HepG2 (cell line): ENCODE measurements around the gene SARNP. TPM values are rescaled to one million over a fixed set of nuclear protein-coding genes. Genes with fewer than 3 reads are reported as not detected.

Source experiments
- CENPX ChIP-seq: sonication (generic); formaldehyde crosslinking; IDR thresholded peaks from 2 replicates; pipeline ENCODE4 v1.9.0; 2021; ENCODE audit warnings: mild to moderate bottlenecking, missing genetic modification reagents, moderate library complexity
- FOXK2 ChIP-seq: fragments of 450-650 bp; IDR thresholded peaks from 2 replicates; pipeline ENCODE4 v1.6.1; 2016
- KDM1A ChIP-seq: IDR thresholded peaks from 2 replicates; pipeline ENCODE4 v1.6.1; 2016; ENCODE audit warnings: missing compliant biosample characterization
- KDM2A ChIP-seq: sonication (generic); formaldehyde crosslinking; IDR thresholded peaks from 2 replicates; pipeline ENCODE4 v1.4.0; 2020; ENCODE audit warnings: low read depth, missing genetic modification reagents, borderline replicate concordance
- KLF16 ChIP-seq, 2 experiments: sonication (generic) in 1 of 2; formaldehyde crosslinking in 1 of 2; IDR thresholded peaks; 2 replicates each; pipeline versions ENCODE4 v1.6.1 to v1.8.0; 2016 to 2023; ENCODE audit warnings: missing genetic modification reagents in 2 of 2, missing compliant biosample characterization in 1 of 2
- MED1 ChIP-seq: sonication (generic); formaldehyde crosslinking; IDR thresholded peaks from 2 replicates; pipeline ENCODE4 v1.4.0; 2020; ENCODE audit warnings: missing genetic modification reagents
- PHF8 ChIP-seq: sonication (generic); formaldehyde crosslinking; IDR thresholded peaks from 2 replicates; pipeline ENCODE4 v1.5.0; 2020; ENCODE audit warnings: missing genetic modification reagents
- RAD21 ChIP-seq: fragments of 450-650 bp; formaldehyde crosslinking; IDR thresholded peaks from 2 replicates; pipeline ENCODE4 v1.5.0; 2020; ENCODE audit warnings: mild to moderate bottlenecking
- SRSF9 ChIP-seq: fragments of 200-400 bp; formaldehyde crosslinking; IDR thresholded peaks from 2 replicates; pipeline ENCODE4 v1.6.1; 2018; ENCODE audit warnings: borderline replicate concordance, mild to moderate bottlenecking, low read depth, low read length; ENCODE audit not compliant: insufficient read depth, poor library complexity, severe bottlenecking
- TAF15 ChIP-seq: fragments of 200-400 bp; formaldehyde crosslinking; IDR thresholded peaks from one replicate; pipeline ENCODE4 v1.6.1; 2018; ENCODE audit warnings: mild to moderate bottlenecking, low read depth, low read length; ENCODE audit not compliant: poor library complexity, severe bottlenecking
- TBL1XR1 ChIP-seq: fragments of 150-350 bp; IDR thresholded peaks from 2 replicates; pipeline ENCODE4 v1.6.1; 2014; ENCODE audit warnings: borderline replicate concordance, low read length; ENCODE audit not compliant: partially characterized antibody
- ZBTB1 ChIP-seq: sonication (generic); formaldehyde crosslinking; IDR thresholded peaks from 2 replicates; pipeline ENCODE4 v1.4.0; 2020; ENCODE audit warnings: missing genetic modification reagents, borderline replicate concordance
- ZNF10 ChIP-seq: sonication (generic); formaldehyde crosslinking; IDR thresholded peaks from 2 replicates; pipeline ENCODE4 v1.4.0; 2020; ENCODE audit warnings: mild to moderate bottlenecking, low read depth, missing genetic modification reagents, borderline replicate concordance
- ZNF124 ChIP-seq: sonication (generic); formaldehyde crosslinking; IDR thresholded peaks from 2 replicates; pipeline ENCODE4 v1.4.0; 2020; ENCODE audit warnings: missing genetic modification reagents
- ZNF782 ChIP-seq: sonication (generic); formaldehyde crosslinking; IDR thresholded peaks from 2 replicates; pipeline ENCODE4 v1.4.0; 2020; ENCODE audit warnings: missing genetic modification reagents, mild to moderate bottlenecking, borderline replicate concordance
- ZSCAN21 ChIP-seq: sonication (generic); formaldehyde crosslinking; IDR thresholded peaks from 2 replicates; pipeline ENCODE4 v1.8.0; 2022; ENCODE audit warnings: mild to moderate bottlenecking, missing genetic modification reagents, moderate library complexity, borderline replicate concordance
- polyA plus RNA-seq, 8 experiments: library from polyadenylated mRNA; depleted of rRNA in 3 of 8; stranded (reverse) in 7 of 8; unstranded in 1 of 8; fragments of >200 nt; fragmentation: Illumina TruSeq in 4 of 8; extraction: Trizol in 4 of 8; gene quantifications; 2 replicates each; pipeline versions ENCODE4 v1.2.1 to v1.2.3, GENCODE V29; 2011 to 2016; ENCODE audit warnings: low read depth in 4 of 8, missing spikeins in 1 of 8, mixed read lengths in 1 of 8; ENCODE audit not compliant: insufficient read depth in 1 of 8
- total RNA-seq, 5 experiments: library from RNA; depleted of rRNA; stranded (reverse); fragments of >200 nt; fragmentation: Illumina TruSeq; extraction: Trizol; gene quantifications; 2 replicates each; pipeline ENCODE4 v1.2.3, GENCODE V29; 2016; ENCODE audit warnings: low read depth in 1 of 5
- TF ChIP-seq, protein P1 (sequence below): sonication (generic); formaldehyde crosslinking; IDR thresholded peaks from 2 replicates; pipeline ENCODE4 v1.4.0; 2020; ENCODE audit warnings: mild to moderate bottlenecking, missing genetic modification reagents
- TF ChIP-seq, protein P2 (sequence below): sonication (generic); formaldehyde crosslinking; IDR thresholded peaks from 2 replicates; pipeline ENCODE4 v1.4.0; 2020; ENCODE audit warnings: missing genetic modification reagents
- TF ChIP-seq, protein P3 (sequence below): sonication (generic); formaldehyde crosslinking; IDR thresholded peaks from 2 replicates; pipeline ENCODE4 v1.4.0; 2020; ENCODE audit warnings: mild to moderate bottlenecking, missing genetic modification reagents
- TF ChIP-seq, protein P4 (sequence below): sonication (generic); formaldehyde crosslinking; IDR thresholded peaks from 2 replicates; pipeline ENCODE4 v1.4.0; 2020; ENCODE audit warnings: missing genetic modification reagents, borderline replicate concordance
- TF ChIP-seq, protein P5 (sequence below): sonication (generic); formaldehyde crosslinking; IDR thresholded peaks from 2 replicates; pipeline ENCODE4 v1.5.0; 2020; ENCODE audit warnings: missing genetic modification reagents

Gene SARNP
- total and polyA plus RNA-seq, 2 of the 13 experiments (the other 11 are each of a cell fraction or from before 2014, with no cell fraction given): 59.0 to 95.4 TPM

DNA sequence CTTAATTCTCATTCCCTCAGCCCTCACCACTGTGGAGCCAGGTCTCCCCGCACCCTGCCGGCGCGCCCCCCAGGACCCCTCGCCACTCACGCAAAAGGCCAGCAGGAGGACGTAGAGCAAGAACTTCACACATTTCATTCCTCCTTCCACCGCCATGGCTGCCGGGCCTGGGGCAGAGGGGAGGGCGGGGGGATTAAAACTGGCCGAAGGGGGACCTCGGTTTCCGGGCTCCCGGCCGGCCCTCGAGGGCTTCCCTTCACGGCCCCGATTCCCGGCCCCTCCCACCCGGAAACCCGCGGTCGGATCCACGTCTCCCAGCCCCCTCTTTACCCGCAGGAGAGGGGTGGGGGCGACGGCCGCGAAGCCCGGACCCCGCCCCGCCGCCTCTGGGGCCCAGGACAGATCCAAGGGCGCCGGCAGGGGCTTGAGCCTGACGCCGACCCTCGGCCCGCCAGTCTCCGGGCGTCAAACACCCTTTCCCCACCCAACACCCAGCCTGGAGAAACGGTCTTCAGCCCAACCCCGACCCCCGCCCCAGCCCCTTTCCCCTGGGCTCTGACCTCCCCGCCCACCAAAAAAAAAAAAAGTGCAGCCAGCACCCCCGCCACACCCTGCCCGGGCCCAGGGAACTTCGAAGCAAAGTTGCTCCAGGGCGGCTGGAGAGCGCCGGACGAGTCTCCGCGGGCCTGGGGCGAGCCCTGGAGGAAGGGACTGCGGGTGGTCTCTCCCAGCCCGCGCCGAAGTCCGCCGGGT lies 89.2 kb downstream of the SARNP start (continued):
- TF ChIP-seq MED1 (CRISPR knock-in tag) (0 out of 2 replicates have a peak, but pooled peaks have one; percentile 15), ZNF10 (no peak), CENPX (no peak), ZBTB1 (CRISPR knock-in tag) (no peak), FOXK2 (no peak), SRSF9 (no peak), ZSCAN21 (CRISPR knock-in tag) (no peak), TBL1XR1 (no peak), KLF16 (CRISPR knock-in tag; IDR thresholded peaks at IDR 0.05) (no peak), ZNF124 (no peak), RAD21 (CRISPR knock-in tag) (no peak), ZNF782 (CRISPR knock-in tag) (no peak), KDM2A (CRISPR knock-in tag) (peak; percentile 28; the same call in 1 of the 2 replicates), PHF8 (CRISPR knock-in tag) (peak; percentile 52), KDM1A (CRISPR knock-in tag) (no peak), TAF15 (no peak)
- TF ChIP-seq, protein P1, sequence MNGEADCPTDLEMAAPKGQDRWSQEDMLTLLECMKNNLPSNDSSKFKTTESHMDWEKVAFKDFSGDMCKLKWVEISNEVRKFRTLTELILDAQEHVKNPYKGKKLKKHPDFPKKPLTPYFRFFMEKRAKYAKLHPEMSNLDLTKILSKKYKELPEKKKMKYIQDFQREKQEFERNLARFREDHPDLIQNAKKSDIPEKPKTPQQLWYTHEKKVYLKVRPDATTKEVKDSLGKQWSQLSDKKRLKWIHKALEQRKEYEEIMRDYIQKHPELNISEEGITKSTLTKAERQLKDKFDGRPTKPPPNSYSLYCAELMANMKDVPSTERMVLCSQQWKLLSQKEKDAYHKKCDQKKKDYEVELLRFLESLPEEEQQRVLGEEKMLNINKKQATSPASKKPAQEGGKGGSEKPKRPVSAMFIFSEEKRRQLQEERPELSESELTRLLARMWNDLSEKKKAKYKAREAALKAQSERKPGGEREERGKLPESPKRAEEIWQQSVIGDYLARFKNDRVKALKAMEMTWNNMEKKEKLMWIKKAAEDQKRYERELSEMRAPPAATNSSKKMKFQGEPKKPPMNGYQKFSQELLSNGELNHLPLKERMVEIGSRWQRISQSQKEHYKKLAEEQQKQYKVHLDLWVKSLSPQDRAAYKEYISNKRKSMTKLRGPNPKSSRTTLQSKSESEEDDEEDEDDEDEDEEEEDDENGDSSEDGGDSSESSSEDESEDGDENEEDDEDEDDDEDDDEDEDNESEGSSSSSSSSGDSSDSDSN (CRISPR knock-in tag): peak; percentile 6; the same call in 1 of the 2 replicates
- TF ChIP-seq, protein P2, sequence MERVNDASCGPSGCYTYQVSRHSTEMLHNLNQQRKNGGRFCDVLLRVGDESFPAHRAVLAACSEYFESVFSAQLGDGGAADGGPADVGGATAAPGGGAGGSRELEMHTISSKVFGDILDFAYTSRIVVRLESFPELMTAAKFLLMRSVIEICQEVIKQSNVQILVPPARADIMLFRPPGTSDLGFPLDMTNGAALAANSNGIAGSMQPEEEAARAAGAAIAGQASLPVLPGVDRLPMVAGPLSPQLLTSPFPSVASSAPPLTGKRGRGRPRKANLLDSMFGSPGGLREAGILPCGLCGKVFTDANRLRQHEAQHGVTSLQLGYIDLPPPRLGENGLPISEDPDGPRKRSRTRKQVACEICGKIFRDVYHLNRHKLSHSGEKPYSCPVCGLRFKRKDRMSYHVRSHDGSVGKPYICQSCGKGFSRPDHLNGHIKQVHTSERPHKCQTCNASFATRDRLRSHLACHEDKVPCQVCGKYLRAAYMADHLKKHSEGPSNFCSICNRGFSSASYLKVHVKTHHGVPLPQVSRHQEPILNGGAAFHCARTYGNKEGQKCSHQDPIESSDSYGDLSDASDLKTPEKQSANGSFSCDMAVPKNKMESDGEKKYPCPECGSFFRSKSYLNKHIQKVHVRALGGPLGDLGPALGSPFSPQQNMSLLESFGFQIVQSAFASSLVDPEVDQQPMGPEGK (CRISPR knock-in tag): peak; percentile 67
- TF ChIP-seq, protein P3, sequence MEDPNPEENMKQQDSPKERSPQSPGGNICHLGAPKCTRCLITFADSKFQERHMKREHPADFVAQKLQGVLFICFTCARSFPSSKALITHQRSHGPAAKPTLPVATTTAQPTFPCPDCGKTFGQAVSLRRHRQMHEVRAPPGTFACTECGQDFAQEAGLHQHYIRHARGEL: no peak
- TF ChIP-seq, protein P4, sequence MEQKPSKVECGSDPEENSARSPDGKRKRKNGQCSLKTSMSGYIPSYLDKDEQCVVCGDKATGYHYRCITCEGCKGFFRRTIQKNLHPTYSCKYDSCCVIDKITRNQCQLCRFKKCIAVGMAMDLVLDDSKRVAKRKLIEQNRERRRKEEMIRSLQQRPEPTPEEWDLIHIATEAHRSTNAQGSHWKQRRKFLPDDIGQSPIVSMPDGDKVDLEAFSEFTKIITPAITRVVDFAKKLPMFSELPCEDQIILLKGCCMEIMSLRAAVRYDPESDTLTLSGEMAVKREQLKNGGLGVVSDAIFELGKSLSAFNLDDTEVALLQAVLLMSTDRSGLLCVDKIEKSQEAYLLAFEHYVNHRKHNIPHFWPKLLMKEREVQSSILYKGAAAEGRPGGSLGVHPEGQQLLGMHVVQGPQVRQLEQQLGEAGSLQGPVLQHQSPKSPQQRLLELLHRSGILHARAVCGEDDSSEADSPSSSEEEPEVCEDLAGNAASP (CRISPR knock-in tag): no peak
- TF ChIP-seq, protein P5, sequence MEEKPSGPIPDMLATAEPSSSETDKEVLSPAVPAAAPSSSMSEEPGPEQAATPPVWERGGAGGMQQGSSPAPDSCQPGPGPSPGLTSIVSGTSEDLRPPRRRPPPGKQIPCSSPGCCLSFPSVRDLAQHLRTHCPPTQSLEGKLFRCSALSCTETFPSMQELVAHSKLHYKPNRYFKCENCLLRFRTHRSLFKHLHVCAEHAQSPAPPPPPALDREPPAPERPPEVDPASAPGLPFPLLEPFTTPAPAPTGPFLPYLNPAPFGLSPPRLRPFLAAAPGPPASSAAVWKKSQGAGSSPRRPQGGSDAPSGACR: no peak
